ENCODE results near the gene AGXT.

AGXT gene

GRCh38 chr2:240875228-240876034 is 6.8 kb downstream of the AGXT start:
- TF ChIP-seq CTCF (IDR thresholded peaks at IDR 0.05), result no peak

- TF ChIP-seq CTCF (IDR thresholded peaks at IDR 0.05), result no peak
Measured at GRCh38 chr2:240876035-240876474, 7.4 kb downstream of the AGXT start.

GRCh38 chr2:240876475-240877251 is 8.0 kb downstream of the AGXT start:
- TF ChIP-seq CTCF (IDR thresholded peaks at IDR 0.05), result no peak

GRCh38 chr2:240877460-240878340 is 9.1 kb downstream of the AGXT start:
- TF ChIP-seq CTCF (IDR thresholded peaks at IDR 0.05), result no peak

GRCh38 chr2:240878341-240878936 is 9.8 kb downstream of the AGXT start:
- TF ChIP-seq CTCF (IDR thresholded peaks at IDR 0.05), result no peak

- no peak for TF ChIP-seq CTCF (IDR thresholded peaks at IDR 0.05)
Measured at GRCh38 chr2:240879105-240879504, 10.5 kb downstream of the AGXT start.

- no peak for TF ChIP-seq CTCF (IDR thresholded peaks at IDR 0.05)
Measured at GRCh38 chr2:240881913-240882312, 13.3 kb downstream of the AGXT start.
